Glomerular visceral epithelial cell (primary cell): ENCODE measurements around the gene SNRPB.

Experiments used
- DNase-seq: peaks from one replicate; pipeline ENCODE4 v3.0.0-alpha.2; 2016; ENCODE audit errors: extremely low spot score

SNRPB gene

DNA sequence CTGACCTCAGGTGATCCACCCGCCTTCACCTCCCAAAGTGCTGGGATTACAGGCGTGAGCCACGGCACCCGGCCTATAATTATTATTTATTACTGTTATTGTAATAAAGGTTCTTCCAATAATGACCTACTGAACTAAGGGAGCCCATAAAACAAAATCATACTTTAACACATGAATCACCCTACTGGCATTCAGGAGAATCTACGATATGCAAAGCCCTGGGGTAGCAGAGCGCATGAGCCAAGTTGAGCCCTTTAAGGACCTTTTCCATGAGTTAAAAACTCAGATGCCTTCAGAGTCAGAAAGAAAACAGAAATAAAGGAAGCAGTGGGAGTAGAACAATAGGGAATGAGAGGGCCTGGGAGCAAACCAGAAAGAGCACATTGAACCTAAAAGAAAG, 41.5 kb downstream of the SNRPB start:
- DNase-seq = no peak

DNA sequence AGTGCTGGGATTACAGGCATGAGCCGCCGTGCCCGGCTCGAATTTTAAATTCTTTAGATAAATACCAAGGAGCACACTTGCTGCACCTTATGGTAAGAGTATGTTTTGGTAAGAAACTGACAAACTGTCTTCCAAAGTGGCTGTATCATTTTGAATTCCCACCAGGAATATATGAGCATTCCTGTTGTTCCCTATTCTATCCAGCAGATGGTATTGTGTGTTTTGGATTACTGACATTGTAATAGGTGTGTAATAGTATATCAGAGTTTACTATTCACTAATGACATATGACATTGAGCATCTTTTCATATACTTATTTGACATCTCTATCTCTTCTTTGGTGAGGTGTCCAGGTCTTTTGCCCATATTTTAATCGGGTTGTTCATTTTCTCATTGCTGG, 49.3 kb downstream of the SNRPB start:
- no peak for DNase-seq

DNA sequence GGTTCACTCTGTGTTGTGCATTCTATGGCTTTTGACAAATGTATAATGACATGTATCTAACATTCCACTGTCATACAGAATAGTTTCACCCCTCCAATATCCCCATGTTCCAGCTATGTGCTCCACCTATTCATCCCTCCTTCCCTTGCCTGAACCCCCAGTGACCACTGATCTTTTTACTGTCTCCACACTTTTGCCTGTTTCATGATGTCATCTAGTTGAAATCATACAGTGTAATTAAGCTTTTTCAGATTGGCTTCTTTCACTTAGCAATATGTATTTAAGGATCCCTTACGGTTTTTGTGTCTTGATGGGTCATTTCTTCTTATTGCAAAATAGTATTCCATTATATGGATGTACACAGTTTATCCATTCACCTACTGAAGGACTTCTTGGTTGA, 50.1 kb downstream of the SNRPB start:
- no peak for DNase-seq

DNA sequence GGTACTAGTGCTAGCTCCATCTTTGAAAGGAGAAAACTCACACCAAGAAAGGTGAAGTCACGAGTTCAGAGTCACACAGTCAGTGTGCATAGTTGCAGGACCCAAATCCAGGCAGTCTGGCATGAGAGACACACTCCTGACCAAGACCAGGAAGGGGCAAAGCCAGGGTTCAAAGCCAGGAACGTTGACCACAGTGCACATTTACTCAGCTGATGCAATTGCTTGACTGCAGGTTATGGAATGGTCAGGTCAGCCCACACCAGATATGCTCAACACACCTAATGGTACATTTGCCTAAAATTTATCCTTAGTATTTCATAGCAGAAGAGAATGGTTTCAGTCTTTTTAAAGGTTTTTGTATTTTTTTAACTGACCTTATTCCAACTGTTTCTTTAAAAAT, 52.2 kb downstream of the SNRPB start:
- no peak for DNase-seq

DNA sequence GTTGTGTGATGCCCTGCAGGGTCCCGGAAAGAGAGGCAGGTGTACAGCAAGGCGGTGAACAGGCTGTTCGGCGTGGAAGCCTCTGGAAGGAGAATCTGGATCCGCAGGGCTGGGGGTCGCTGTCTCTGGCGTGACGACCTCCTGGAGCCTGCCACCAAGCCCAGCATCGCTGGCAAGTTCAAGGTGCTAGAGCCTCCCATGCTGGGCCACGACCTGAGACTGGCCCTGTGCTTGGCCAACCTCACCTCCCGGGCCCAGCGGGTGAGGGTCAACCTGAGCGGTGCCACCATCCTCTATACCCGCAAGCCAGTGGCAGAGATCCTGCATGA, 53.4 kb downstream of the SNRPB start:
- DNase-seq = no peak

DNA sequence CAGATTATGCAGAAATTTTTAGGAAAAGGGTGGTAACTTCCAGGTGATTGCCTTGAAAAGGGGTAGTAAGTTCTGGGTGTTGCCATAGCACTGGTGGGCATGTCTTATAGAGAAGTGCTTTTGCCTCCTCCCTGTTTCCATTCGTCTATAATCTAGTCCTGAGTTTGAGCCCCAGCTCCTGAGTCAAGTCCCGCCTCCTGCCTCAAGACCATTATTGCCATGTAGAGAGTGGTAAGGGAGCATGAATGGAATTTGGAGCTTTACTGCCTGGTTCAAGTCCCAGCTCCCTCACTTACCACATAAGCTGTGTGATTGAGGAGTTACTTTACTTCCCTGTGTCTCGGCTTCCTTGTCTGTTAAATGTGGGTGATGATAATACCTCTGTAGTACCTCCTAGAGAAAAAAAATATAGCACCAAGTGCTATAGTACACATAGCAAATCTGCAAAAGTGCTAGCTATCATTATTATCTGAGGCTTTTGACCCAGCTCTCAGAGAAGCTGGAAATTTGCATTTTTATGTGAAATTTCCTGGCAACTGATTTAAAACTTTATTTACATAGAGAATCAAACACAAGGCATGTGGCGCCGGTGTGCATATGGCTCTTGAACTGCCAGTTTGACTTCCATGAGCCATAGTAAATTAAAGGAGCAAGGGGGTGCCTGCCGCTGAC, 53.9 kb downstream of the SNRPB start:
- no peak for DNase-seq
